ENCODE measurements around the gene STOM. TPM values are rescaled to one million over a fixed set of nuclear protein-coding genes. Genes with fewer than 3 reads are reported as not detected.

The STOM gene
- total RNA-seq, 1 experiment from 2014 or later: 192 TPM

- DNase-seq (ENCODE audit: low read depth in 1 of 2, low spot score in 2 of 2): no peak
- peaks cover 42% of the 10 kb centered on the region for H3K36me3 ChIP-seq
- H3K4me1 ChIP-seq (replicated peaks): 0 out of 2 replicates have a peak, but pooled peaks cover 2% of the 10 kb centered on the region
- no peaks in the 10 kb centered on the region for H3K9me3 ChIP-seq (replicated peaks)
- H3K27me3 ChIP-seq (replicated peaks): no peaks in the 10 kb centered on the region
- H3K4me3 ChIP-seq: no peak overlapping the region
- no peak overlapping the region for H3K27ac ChIP-seq
These were observed 66.3 kb downstream of the STOM start for GRCh38 chr9:121303456-121304451.

DNA sequence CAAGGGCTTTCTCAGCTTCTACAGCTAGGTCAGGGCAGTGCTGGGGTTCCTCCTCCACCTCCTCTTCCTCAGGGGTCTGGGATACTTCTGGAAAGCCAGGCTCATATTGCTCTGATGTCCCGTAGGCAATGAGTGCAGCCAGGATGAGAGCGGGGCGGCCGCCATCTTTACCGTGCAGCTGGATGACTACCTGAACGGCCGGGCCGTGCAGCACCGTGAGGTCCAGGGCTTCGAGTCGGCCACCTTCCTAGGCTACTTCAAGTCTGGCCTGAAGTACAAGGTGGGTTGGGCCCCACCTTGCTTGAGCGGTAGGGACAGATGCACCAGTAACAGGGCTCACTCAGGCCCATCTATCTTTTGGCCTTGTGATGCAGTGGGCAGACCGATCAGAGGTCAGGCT lies 67.3 kb downstream of the STOM start:
- Histone ChIP-seq H3K36me3 (peaks cover 42% of the 10 kb centered on the region), H3K4me3 (no peak overlapping the region), H3K27me3 (replicated peaks) (no peaks in the 10 kb centered on the region), H3K4me1 (replicated peaks) (peaks cover 5% of the 10 kb centered on the region; the same call in 1 of the 2 replicates), H3K27ac (no peak overlapping the region), H3K9me3 (replicated peaks) (no peaks in the 10 kb centered on the region)
- no peak for DNase-seq (ENCODE audit: low read depth in 1 of 2, low spot score in 2 of 2)

DNA sequence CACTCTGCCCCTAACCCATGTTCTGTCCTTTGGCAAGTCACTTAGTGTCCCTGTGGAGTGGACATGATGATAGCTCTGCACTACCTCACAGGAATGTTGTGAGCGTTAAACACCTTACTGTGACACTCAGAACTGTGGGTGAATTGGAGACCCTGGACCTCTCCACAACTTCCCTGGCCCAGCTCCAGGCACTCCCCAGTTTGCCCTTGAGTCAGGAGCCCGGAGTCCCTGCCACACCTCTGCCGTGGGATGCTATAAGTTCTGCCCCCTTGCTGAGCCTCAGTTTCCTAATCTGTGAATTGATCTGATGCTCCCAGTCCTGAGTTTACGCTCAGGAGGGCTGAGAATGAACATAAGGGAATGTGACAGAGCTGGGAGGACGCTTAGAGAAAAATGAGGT lies 67.7 kb downstream of the STOM start:
- Histone ChIP-seq H3K27ac (no peak overlapping the region), H3K27me3 (replicated peaks) (no peaks in the 10 kb centered on the region), H3K36me3 (peaks cover 39% of the 10 kb centered on the region), H3K4me3 (no peak overlapping the region), H3K9me3 (replicated peaks) (no peaks in the 10 kb centered on the region), H3K4me1 (replicated peaks) (peaks cover 8% of the 10 kb centered on the region; the same call in 1 of the 2 replicates)
- no peak for DNase-seq (ENCODE audit: low read depth in 1 of 2, low spot score in 2 of 2)

DNA sequence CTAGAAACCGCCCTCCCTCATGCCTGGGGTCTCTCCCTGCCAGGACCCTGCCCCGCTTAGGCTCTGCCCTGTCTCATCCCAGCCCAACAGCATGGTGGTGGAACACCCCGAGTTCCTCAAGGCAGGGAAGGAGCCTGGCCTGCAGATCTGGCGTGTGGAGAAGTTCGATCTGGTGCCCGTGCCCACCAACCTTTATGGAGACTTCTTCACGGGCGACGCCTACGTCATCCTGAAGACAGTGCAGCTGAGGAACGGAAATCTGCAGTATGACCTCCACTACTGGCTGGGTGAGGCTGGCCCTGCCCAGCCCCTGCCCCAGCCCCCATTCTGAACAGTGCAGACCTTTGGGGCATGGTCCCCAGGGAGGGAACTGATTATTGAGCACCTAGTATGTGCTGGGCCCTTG lies 68.2 kb downstream of the STOM start:
- no peak for DNase-seq (ENCODE audit: low read depth in 1 of 2, low spot score in 2 of 2)
- peaks cover 38% of the 10 kb centered on the region for H3K36me3 ChIP-seq
- peaks cover 9% of the 10 kb centered on the region; the same call in 1 of the 2 replicates for H3K4me1 ChIP-seq (replicated peaks)
- no peaks in the 10 kb centered on the region for H3K27me3 ChIP-seq (replicated peaks)
- H3K27ac ChIP-seq: no peak overlapping the region
- H3K4me3 ChIP-seq: no peak overlapping the region
- no peaks in the 10 kb centered on the region for H3K9me3 ChIP-seq (replicated peaks)

DNA sequence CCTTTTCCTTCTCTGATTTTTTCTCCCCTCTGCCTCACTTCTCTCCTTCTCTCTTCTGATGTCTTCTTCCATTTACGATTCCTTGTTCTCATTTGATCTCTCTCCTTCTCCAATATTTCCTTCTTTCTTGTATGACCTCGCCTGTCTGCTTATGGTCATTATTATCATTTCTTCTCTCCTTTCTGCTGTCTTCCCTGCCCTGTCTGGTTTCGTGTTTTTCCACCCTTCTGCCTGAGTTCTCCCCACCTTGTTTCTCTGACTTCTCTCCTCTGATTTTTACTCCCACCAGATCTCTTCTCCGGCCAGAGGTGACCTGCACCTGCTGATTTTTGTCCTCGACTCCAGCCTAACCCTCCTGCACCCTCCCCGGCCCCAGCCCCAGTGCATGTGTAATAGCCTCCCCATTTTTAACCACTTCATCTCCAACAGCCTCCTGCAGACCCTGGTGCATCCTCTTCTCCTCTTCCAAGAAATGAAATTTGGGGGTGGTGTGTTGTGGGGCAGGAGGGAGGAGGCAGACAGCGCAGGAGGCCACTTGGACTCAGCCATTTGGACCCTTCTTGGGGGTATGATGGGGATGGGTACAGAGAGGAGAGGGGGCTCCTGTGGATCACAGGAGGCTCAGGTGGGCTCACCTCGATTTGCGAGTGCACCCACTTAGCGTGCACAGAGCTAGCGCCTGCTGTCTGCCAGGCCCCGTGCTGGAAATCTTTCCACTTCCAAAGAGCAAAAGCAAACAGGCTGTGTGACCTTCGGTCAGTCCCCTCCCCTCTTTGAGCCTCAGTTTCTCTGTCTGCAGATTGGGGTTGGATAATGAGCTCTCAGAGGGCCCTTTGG lies 69.5 kb downstream of the STOM start:
- Histone ChIP-seq H3K27ac (no peak overlapping the region), H3K27me3 (replicated peaks) (no peaks in the 10 kb centered on the region), H3K36me3 (peaks cover 48% of the 10 kb centered on the region), H3K9me3 (replicated peaks) (no peaks in the 10 kb centered on the region), H3K4me3 (no peak overlapping the region), H3K4me1 (replicated peaks) (peaks cover 9% of the 10 kb centered on the region; the same call in 1 of the 2 replicates)
- no peak for DNase-seq (ENCODE audit: low read depth in 1 of 2, low spot score in 2 of 2)

- no peaks in the 10 kb centered on the region for H3K27me3 ChIP-seq (replicated peaks)
- DNase-seq (ENCODE audit: low read depth in 1 of 2, low spot score in 2 of 2): no peak
- no peak overlapping the region for H3K4me3 ChIP-seq
- H3K4me1 ChIP-seq (replicated peaks): peaks cover 9% of the 10 kb centered on the region; the same call in 1 of the 2 replicates
- no peak overlapping the region for H3K27ac ChIP-seq
- no peaks in the 10 kb centered on the region for H3K9me3 ChIP-seq (replicated peaks)
- H3K36me3 ChIP-seq: peaks cover 48% of the 10 kb centered on the region
These were observed 70.4 kb downstream of the STOM start for GRCh38 chr9:121299467-121300282.

DNA sequence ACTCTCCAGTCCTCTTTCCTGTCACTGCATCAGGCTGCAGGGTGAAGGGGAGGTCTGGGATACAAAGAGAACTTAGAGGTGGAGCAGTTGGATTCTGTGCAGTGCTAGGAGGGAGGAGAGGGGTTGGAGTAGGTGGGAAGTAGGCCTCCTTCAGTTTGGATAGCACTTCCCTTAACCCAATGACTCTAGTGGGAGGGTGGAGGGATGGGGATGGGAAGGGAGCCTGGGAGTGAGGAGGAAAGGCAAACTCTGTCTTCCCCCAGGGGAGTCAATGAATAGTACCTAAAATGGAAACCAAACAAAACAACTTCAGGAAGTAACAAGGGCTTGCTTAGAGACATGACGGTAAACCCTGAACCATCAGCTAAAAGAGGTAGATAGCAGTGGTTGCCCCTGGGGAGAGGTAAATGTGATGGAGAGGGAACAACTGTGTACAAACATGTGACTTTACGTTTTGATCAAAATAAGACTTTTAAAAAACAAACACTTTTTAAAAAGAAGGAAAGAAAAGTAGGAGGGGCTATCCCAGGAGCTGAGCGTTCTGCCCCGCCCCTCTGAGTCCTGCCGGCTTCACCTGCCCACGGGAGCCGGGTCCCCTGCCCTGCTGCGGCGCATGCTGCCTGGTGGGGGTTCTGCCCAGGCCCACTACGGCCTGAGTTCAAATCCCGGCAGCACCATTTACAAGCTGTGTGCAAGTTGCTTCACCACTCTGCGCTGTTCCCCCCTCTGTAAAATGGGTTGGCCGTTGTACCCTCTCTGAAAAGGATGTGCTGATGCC lies 71.2 kb downstream of the STOM start:
- H3K9me3 ChIP-seq (replicated peaks): no peaks in the 10 kb centered on the region
- DNase-seq (ENCODE audit: low read depth in 1 of 2, low spot score in 2 of 2): no peak
- H3K27ac ChIP-seq: no peak overlapping the region
- H3K36me3 ChIP-seq: peaks cover 46% of the 10 kb centered on the region
- H3K4me1 ChIP-seq (replicated peaks): peaks cover 9% of the 10 kb centered on the region; the same call in 1 of the 2 replicates
- no peak overlapping the region for H3K4me3 ChIP-seq
- no peaks in the 10 kb centered on the region for H3K27me3 ChIP-seq (replicated peaks)

- no peaks in the 10 kb centered on the region for H3K9me3 ChIP-seq (replicated peaks)
- H3K27me3 ChIP-seq (replicated peaks): no peaks in the 10 kb centered on the region
- no peak for DNase-seq (ENCODE audit: low read depth in 1 of 2, low spot score in 2 of 2)
- H3K27ac ChIP-seq: no peak overlapping the region
- peaks cover 38% of the 10 kb centered on the region for H3K36me3 ChIP-seq
- H3K4me3 ChIP-seq: no peak overlapping the region
- H3K4me1 ChIP-seq (replicated peaks): peaks cover 9% of the 10 kb centered on the region; the same call in 1 of the 2 replicates
These were observed 72.0 kb downstream of the STOM start for GRCh38 chr9:121298016-121298538.

- Histone ChIP-seq H3K36me3 (peaks cover 31% of the 10 kb centered on the region), H3K27me3 (replicated peaks) (no peaks in the 10 kb centered on the region), H3K9me3 (replicated peaks) (no peaks in the 10 kb centered on the region), H3K27ac (no peak overlapping the region), H3K4me1 (replicated peaks) (peaks cover 9% of the 10 kb centered on the region; the same call in 1 of the 2 replicates), H3K4me3 (no peak overlapping the region)
- no peak for DNase-seq (ENCODE audit: low read depth in 1 of 2, low spot score in 2 of 2)
These were observed 72.7 kb downstream of the STOM start for GRCh38 chr9:121297389-121297788.

DNA sequence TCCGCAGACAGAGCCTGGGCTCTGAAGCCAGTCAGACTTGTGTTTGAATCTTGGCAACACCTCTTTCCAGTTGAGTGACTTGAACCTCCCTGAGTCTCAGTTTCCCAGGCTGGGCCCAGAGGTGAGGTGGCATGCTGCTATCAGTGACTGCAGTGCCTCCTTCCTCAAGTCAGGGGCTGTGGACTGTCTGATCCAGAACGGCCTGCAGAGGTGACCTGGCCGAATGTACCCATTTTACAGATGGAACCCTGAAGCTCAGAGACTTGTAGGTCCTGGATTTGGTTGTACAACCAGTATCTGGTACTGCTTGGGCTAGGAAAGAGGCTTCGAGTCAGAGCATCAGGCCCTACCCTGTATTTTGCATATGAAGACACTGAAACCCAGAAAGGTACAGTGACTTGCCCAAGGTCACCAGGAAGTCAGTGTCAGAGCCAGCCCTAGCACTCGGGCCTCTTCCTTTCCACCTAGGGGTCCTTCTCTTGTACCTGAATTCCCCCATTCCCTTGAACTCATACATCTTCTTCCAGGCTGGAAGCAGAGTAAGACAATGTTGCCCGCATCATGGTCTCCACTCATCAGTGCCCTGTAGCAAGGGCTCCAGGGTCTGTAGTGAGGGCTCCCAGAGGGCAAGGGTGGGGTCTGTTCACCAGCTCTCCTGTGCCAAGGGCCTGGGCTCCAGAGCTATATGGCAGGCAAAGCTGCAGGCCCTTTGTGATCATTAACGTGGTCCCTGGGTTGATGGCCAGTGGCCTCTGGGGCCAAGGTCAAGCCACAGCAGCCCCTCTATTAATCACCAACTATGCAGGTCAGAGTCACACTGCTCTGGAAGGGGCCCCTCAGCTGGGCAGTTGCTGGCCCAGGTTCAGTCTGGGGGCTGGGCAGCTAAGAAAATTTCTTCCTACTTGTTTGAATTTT lies 73.6 kb downstream of the STOM start:
- Histone ChIP-seq H3K27ac (no peak overlapping the region), H3K36me3 (peaks cover 26% of the 10 kb centered on the region), H3K9me3 (replicated peaks) (no peaks in the 10 kb centered on the region), H3K4me3 (no peak overlapping the region), H3K27me3 (replicated peaks) (no peaks in the 10 kb centered on the region), H3K4me1 (replicated peaks) (peaks cover 9% of the 10 kb centered on the region; the same call in 1 of the 2 replicates)
- no peak for DNase-seq (ENCODE audit: low read depth in 1 of 2, low spot score in 2 of 2)

GRCh38 chr9:121295662-121296191 lies 74.3 kb downstream of the STOM start:
- Histone ChIP-seq H3K27me3 (replicated peaks) (no peaks in the 10 kb centered on the region), H3K4me3 (no peak overlapping the region), H3K27ac (no peak overlapping the region), H3K4me1 (replicated peaks) (peaks cover 9% of the 10 kb centered on the region; the same call in 1 of the 2 replicates), H3K36me3 (peaks cover 26% of the 10 kb centered on the region), H3K9me3 (replicated peaks) (no peaks in the 10 kb centered on the region)
- DNase-seq (ENCODE audit: low read depth in 1 of 2, low spot score in 2 of 2): no peak
